Mesodermal cell (in vitro differentiated cells): ENCODE measurements around the gene ZNF530. TPM values are rescaled to one million over a fixed set of nuclear protein-coding genes. Genes with fewer than 3 reads are reported as not detected.

Source experiments
- H3K27ac ChIP-seq: 2 replicates; pipeline ENCODE4 v1.7.0; 2013; ENCODE audit warnings: mild to moderate bottlenecking, low read depth, low read length, moderate library complexity; ENCODE audit not compliant: severe bottlenecking
- H3K36me3 ChIP-seq: 2 replicates; pipeline ENCODE4 v1.7.1; 2013; ENCODE audit warnings: mild to moderate bottlenecking, low read length, moderate library complexity; ENCODE audit not compliant: control insufficient read depth, insufficient read depth
- H3K4me1 ChIP-seq: one replicate; pipeline ENCODE4 v1.7.1; 2013; ENCODE audit warnings: mild to moderate bottlenecking, low read length; ENCODE audit not compliant: insufficient read depth, control insufficient read depth, poor library complexity, severe bottlenecking
- H3K4me3 ChIP-seq: 2 replicates; pipeline ENCODE4 v1.7.0; 2013; ENCODE audit warnings: low read length, control low read depth, mild to moderate bottlenecking; ENCODE audit not compliant: insufficient read depth, poor library complexity, severe bottlenecking; ENCODE audit errors: extremely low read depth
- H3K9me3 ChIP-seq: 2 replicates; pipeline ENCODE4 v1.7.1; 2013; ENCODE audit warnings: mild to moderate bottlenecking, low read length, moderate library complexity; ENCODE audit not compliant: control insufficient read depth
- WGBS, 2 experiments: methylation state at CpG; one replicate each; pipeline ENCODE4 v1.1.5; 2013; ENCODE audit warnings: missing lambda C conversion rate in 2 of 2; ENCODE audit not compliant: insufficient coverage in 2 of 2; 5-methylcytosine and 5-hydroxymethylcytosine counted together
- polyA plus RNA-seq, 2 experiments: library from polyadenylated mRNA; stranded (reverse); fragments of 50-300 nt; gene quantifications; one replicate each; pipeline ENCODE4 v1.2.3, GENCODE V29; 2013

Gene ZNF530
- 5.9 TPM for polyA plus RNA-seq (2013, experiment 1 of 2)
- polyA plus RNA-seq (2013, experiment 2 of 2), result 4.6 TPM

DNA sequence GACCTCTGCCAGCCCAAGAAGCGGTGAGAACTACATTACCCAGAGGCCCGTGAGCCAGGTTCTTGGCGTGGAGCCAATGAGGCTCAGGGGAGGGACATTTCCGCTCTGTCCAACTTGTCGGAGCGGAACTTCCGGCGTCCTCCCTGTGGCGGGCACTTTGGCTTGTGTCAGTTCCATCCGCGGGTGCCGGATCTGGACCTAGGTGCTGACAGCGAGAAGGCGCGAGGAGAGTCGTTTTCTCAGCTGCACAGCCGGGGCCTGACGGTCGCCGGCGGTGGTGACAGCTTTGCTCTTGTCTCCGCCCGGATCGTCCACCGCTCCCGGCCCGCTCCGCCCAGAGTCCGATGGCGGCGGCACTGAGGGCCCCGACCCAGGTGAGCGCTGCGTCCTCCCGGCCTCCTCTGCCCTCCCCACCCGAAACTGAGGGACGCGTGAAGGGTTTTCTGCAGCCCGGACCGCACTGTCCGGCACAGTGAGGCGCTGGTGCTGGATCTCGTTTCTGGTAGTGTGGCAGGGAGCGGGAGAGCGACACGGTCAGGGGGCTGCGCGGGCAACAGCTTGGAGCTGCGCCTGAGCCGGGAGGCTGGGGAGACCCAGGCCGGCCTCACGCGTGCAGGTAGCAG is at the start of gene ZNF530:
ZNF530 (plus strand) TSS at position 125 of the 623 bp plus-strand sequence. CDS start 4,461 bp downstream, outside the sequence.
- no peaks in the 10 kb centered on the region for H3K4me1 ChIP-seq
- H3K27ac ChIP-seq, result no peak within 1 kb of the TSS
- peaks cover 17% of the 10 kb centered on the region for H3K9me3 ChIP-seq
- H3K4me3 ChIP-seq, result peak within 1 kb of the TSS; percentile 89
- 1% methylated on average over 40 to 53 of the region's 53 CpGs for WGBS, 2 experiments
- H3K36me3 ChIP-seq, result peaks cover 11% of the 10 kb centered on the region

- no peaks in the 10 kb centered on the region for H3K4me1 ChIP-seq
- no peak overlapping the region for H3K27ac ChIP-seq
- WGBS, 2 experiments, result 100% methylated on average over 1 to 2 of the region's 2 CpGs
- H3K36me3 ChIP-seq, result peaks cover 93% of the 10 kb centered on the region
- no peak overlapping the region for H3K4me3 ChIP-seq
- peaks cover 39% of the 10 kb centered on the region for H3K9me3 ChIP-seq
Observed at GRCh38 chr19:57552432-57552831, 47.3 kb upstream of the ZNF530 start.

DNA sequence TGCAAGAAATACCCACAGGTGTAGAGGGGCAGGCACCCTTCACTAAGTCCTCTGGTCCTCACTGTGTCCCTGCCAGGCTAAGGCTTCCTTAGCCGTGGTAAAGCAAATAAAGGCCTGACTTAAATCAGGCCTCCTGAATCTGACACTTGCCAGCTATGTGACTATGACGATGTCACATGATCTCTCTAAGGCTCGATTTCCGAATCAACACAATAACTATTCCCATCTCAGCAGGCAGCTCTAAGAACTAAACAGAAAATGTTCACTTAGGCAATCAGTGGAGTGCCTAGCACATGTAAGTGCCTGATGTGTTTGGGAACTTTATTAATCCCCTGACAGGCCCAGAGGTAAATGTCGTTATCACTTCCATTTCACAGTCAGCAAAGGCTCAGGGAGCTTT is 42.0 kb upstream of the ZNF530 start:
- Histone ChIP-seq H3K4me1 (no peaks in the 10 kb centered on the region), H3K4me3 (no peak overlapping the region), H3K27ac (no peak overlapping the region), H3K9me3 (peaks cover 38% of the 10 kb centered on the region), H3K36me3 (peaks cover 48% of the 10 kb centered on the region)
- 100% methylated on average over 2 to 4 of the region's 5 CpGs for WGBS, 2 experiments

DNA sequence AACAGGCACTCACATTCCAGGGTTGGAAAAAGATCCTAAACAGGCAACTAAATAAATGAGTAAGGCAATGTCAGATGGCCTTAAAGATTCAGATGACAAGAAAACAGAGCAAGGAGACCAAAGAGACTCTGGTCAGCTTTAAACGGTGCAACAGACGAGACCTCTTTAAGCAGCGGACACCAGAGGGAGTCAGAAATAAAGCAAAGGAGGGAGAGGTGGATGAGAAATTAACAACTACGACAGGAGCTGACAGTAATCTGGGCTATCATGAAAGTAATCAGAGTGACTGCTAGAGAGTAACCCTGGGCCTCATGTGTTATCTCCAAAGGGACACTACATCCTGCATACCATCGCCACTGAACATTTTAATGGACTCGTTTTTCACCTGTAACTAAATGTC is 41.2 kb upstream of the ZNF530 start:
- 48 to 69% methylated on average over 4 to 5 of the region's 6 CpGs for WGBS, 2 experiments

GRCh38 chr19:57559008-57559403 is 40.7 kb upstream of the ZNF530 start:
- Histone ChIP-seq H3K9me3 (peaks cover 41% of the 10 kb centered on the region), H3K27ac (peak overlapping the region; percentile 55)

More for the DNA sequence above, 41.2 kb upstream of the ZNF530 start:
- Histone ChIP-seq H3K4me3 (peak overlapping the region; percentile 90), H3K9me3 (peaks cover 38% of the 10 kb centered on the region), H3K4me1 (no peaks in the 10 kb centered on the region), H3K36me3 (peaks cover 39% of the 10 kb centered on the region), H3K27ac (no peak overlapping the region)

DNA sequence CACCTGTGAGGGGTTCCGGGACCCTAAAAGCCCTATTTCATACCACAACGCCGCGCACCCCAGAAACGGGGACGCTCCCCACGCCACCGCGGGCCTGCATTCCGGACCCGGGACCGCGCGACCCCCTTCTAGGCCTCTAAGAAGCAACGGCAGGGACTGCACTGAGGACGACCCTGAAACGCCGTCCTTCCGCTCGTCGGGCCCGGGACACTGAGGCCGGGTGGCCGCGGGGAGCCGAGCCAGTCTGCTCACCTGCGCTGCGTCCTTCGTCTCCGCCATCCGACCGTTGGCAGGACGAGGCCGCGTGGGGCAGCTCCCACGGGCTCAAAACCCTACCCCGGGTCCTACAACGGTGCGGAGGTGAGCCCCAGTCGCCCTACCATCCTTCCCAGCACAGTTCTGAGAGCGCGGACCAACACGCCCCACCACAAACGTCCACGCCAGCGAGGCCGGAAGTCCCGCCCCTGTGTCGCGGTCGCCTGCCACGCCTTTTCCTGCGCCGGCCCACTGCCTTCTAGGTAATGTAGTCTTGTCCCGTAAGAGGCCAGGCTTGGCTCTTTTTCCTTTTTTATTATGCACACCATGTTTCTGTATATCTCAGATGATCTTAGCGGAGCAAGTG is 40.2 kb upstream of the ZNF530 start, which contains the start of gene ZNF550:
ZNF550 (minus strand) TSS at position 460 of the 622 bp plus-strand sequence; CDS start at position 279, 181 bp downstream.
- H3K4me3 ChIP-seq, result peak within 1 kb of the TSS; percentile 90
- WGBS, 2 experiments, result 0% methylated on average over 41 to 55 of the region's 56 CpGs
- no peaks in the 10 kb centered on the region for H3K4me1 ChIP-seq
- peaks cover 29% of the 10 kb centered on the region for H3K36me3 ChIP-seq
- H3K27ac ChIP-seq, result peak within 1 kb of the TSS; percentile 55
- H3K9me3 ChIP-seq, result peaks cover 46% of the 10 kb centered on the region

More at GRCh38 chr19:57559008-57559403, 40.7 kb upstream of the ZNF530 start:
- H3K4me1 ChIP-seq, result no peaks in the 10 kb centered on the region
- H3K36me3 ChIP-seq, result peaks cover 34% of the 10 kb centered on the region
- peak overlapping the region; percentile 90 for H3K4me3 ChIP-seq
- 1 to 2% methylated on average over 18 to 20 of the region's 22 CpGs for WGBS, 2 experiments

GRCh38 chr19:57560049-57560491 is 39.6 kb upstream of the ZNF530 start:
- H3K27ac ChIP-seq, result no peak overlapping the region
- H3K4me1 ChIP-seq, result no peaks in the 10 kb centered on the region
- WGBS, 2 experiments, result 81 to 92% methylated on average over 20 to 22 of the region's 23 CpGs
- H3K4me3 ChIP-seq, result peak overlapping the region; percentile 90
- peaks cover 24% of the 10 kb centered on the region for H3K36me3 ChIP-seq
- peaks cover 51% of the 10 kb centered on the region for H3K9me3 ChIP-seq

DNA sequence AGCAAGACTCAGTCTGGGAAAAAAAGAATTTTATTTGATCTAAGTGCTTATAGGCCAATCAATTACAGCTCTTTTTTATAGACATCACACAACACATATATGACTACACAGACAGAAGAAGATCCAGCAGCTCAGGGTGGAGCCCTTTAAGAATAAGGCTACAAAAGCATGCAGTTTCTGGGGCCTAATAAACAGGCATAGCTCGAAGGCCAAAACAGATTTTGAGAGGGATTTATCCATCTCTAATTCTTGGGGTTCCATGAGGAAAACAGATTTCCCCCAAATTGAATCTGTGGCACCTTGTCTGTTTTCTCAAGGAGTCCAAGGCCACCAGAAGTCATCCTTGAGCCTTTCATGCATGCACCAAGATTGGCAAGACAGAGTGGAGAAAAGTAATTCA is 36.1 kb upstream of the ZNF530 start:
- WGBS, 2 experiments, result 22 to 56% methylated on average over 1 of the region's 1 CpG
- no peak overlapping the region for H3K4me3 ChIP-seq
- no peaks in the 10 kb centered on the region for H3K36me3 ChIP-seq
- H3K27ac ChIP-seq, result no peak overlapping the region
- H3K4me1 ChIP-seq, result no peaks in the 10 kb centered on the region
- H3K9me3 ChIP-seq, result peaks cover 81% of the 10 kb centered on the region

DNA sequence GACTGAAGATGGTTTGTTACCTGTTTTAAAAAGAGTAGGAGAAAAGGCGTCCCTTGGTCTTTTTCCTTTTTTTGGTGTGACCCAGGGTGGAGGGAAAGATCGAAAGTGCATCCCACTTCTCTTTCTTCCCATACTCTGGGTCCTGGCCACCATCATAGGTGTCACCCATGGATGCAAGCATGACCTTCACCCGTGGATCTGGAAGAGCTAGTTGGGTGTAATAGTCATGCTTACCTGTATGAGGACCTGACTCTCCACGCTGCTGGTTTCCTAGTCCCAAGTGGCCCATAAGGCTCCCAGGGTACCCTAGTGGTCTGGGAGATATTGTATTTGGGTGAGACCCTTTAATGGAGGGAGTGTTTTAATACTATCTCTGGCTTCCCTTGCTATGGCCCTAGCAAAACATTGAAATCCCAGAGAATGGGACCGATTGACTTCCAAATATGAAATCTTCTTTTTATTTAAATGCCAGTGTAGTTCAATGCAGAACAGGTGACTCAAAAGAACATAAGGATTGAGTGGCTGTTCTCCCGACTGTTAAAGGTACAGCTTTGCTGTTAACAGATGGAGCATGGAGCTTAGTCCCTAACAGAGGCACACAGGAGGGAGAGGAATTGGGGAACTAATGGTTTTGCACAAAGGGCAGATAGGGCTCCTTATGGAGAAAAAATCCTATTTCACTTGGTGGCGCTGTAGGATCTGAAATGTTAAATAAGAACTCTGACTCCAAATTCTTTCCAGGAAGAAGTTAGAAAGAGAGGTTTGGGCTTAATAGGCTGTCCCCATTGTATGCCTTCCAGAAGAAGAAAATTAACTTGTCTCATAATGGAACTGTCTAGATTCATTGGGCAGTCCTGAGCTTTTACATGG is 33.1 kb upstream of the ZNF530 start:
- H3K9me3 ChIP-seq, result peaks cover 88% of the 10 kb centered on the region
- peaks cover 10% of the 10 kb centered on the region for H3K36me3 ChIP-seq
- no peaks in the 10 kb centered on the region for H3K4me1 ChIP-seq
- no peak overlapping the region for H3K27ac ChIP-seq
- H3K4me3 ChIP-seq, result no peak overlapping the region
- 72 to 80% methylated on average over 3 to 5 of the region's 7 CpGs for WGBS, 2 experiments

GRCh38 chr19:57570707-57571106 is 29.0 kb upstream of the ZNF530 start:
- H3K36me3 ChIP-seq, result peaks cover 50% of the 10 kb centered on the region
- no peaks in the 10 kb centered on the region for H3K4me1 ChIP-seq
- H3K27ac ChIP-seq, result no peak overlapping the region
- no peak overlapping the region for H3K4me3 ChIP-seq
- H3K9me3 ChIP-seq, result peaks cover 90% of the 10 kb centered on the region
